Small intestine (tissue), 7 donors: ENCODE measurements around the gene RAB18. TPM values are rescaled to one million over a fixed set of nuclear protein-coding genes. Genes with fewer than 3 reads are reported as not detected.

ENCODE experiments used
- DNase-seq, 2 donors: peaks; one replicate each; pipeline versions ENCODE4 v3.0.0 to v3.0.0-alpha.2; 2013
- FAIRE-seq: peaks from 2 replicates; lab custom pipeline; 2012; peaks lifted over from hg19 to GRCh38; lab: Jason Lieb, UNC
- H3K27ac ChIP-seq, 3 donors: one replicate each; pipeline ENCODE4 v1.5.1; 2013; ENCODE audit warnings: low read length in 2 of 3, mild to moderate bottlenecking in 2 of 3, control low read depth in 1 of 3, inconsistent platforms in 1 of 3, low read depth in 1 of 3, moderate library complexity in 1 of 3
- H3K27me3 ChIP-seq, 3 donors: one replicate each; pipeline ENCODE4 v1.6.1; 2013; ENCODE audit warnings: low read length in 3 of 3, inconsistent platforms in 1 of 3; ENCODE audit not compliant: control insufficient read depth in 3 of 3, insufficient read depth in 3 of 3
- H3K36me3 ChIP-seq, 3 donors: one replicate each; pipeline ENCODE4 v1.6.1; 2013; ENCODE audit warnings: low read length in 3 of 3, inconsistent platforms in 1 of 3, low read depth in 1 of 3, mild to moderate bottlenecking in 1 of 3, moderate library complexity in 1 of 3; ENCODE audit not compliant: control insufficient read depth in 3 of 3, insufficient read depth in 2 of 3
- H3K4me1 ChIP-seq, 3 donors: one replicate each; pipeline ENCODE4 v1.6.1; 2013; ENCODE audit warnings: low read length in 2 of 3, inconsistent platforms in 1 of 3, low read depth in 1 of 3, mild to moderate bottlenecking in 1 of 3, moderate library complexity in 1 of 3; ENCODE audit not compliant: control insufficient read depth in 3 of 3, insufficient read depth in 2 of 3
- H3K4me3 ChIP-seq, 3 donors: one replicate each; pipeline ENCODE4 v1.5.1; 2013; ENCODE audit warnings: low read length in 3 of 3, control low read depth in 1 of 3, inconsistent platforms in 1 of 3, low read depth in 1 of 3, mild to moderate bottlenecking in 1 of 3, moderate library complexity in 1 of 3
- H3K9me3 ChIP-seq, 2 donors: one replicate each; pipeline ENCODE4 v1.6.1; 2013; ENCODE audit warnings: low read depth in 1 of 2, low read length in 1 of 2; ENCODE audit not compliant: control insufficient read depth in 2 of 2, insufficient read depth in 1 of 2
- WGBS, 3 donors: extraction: QIAGEN DNeasy Blood & Tissue Kit; methylation state at CpG; one replicate each; pipeline ENCODE4 v1.1.7; 2013; 5-methylcytosine and 5-hydroxymethylcytosine counted together
- polyA plus RNA-seq, 4 donors: library from polyadenylated mRNA; stranded (reverse) in 3 of 4; unstranded in 1 of 4; fragments of 200-250 nt in 3 of 4; fragments of 120-200 nt in 1 of 4; gene quantifications; one replicate each; pipeline versions ENCODE4 v1.2.1 to v1.2.3, GENCODE V29; 2013
- donor health status: healthy with polysubstance abuse.
- donor health status: control.
- donor health status: control.
- donor health status: Bipolar disorder and iron deficiency.
- donor health status: healthy.

RAB18 gene
- polyA plus RNA-seq, 4 donors = 28.4 to 66.4 (median 37.3) TPM

DNA sequence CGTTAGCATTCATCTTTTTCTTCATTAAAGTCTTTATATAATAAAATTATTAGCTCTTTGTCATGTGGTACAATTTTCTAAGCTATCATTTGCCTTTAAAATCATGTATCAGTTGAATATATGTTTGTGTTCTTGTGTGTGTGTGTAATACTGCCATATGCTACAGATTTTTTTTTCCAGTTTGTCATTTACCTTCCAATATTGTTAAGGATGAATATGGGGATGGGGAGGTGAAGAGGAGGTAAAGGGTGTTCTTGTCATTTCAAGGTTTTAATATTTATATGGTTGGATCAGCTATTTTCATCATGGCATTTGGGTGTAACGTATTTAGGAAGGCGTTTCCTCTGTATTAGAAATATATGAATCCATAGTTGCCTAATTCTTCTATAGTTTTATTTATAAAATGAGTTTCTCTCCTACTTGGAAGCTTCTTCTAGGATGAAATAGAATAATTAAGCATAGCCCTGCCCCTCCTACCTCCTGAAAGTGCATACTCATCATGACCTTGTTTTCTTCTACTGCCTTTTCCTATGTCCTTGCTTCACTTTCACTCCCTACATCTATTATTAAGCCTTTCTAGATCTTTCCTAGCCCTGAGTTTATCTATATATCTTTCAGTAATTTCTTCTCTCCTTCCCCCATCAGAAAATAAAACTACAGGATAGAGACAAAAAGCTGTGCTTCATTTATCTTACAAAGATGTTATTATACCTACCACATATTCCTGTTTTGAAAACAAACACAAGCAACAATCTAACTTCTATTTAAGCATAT, 25.1 kb downstream of the RAB18 start:
- Histone ChIP-seq H3K27ac (no peak overlapping the region), H3K36me3 (peaks cover 0 to 2% (median 2%) of the 10 kb centered on the region in 3 donors), H3K4me3 (no peak overlapping the region), H3K4me1 (peaks cover 0 to 3% (median 0%) of the 10 kb centered on the region in 3 donors), H3K27me3 (no peaks in the 10 kb centered on the region), H3K9me3 (no peaks in the 10 kb centered on the region)
- 92 to 98% (median 95%) methylated on average over 3 of the region's 3 CpGs for WGBS, 3 donors
- DNase-seq (no peak), FAIRE-seq (no peak)

DNA sequence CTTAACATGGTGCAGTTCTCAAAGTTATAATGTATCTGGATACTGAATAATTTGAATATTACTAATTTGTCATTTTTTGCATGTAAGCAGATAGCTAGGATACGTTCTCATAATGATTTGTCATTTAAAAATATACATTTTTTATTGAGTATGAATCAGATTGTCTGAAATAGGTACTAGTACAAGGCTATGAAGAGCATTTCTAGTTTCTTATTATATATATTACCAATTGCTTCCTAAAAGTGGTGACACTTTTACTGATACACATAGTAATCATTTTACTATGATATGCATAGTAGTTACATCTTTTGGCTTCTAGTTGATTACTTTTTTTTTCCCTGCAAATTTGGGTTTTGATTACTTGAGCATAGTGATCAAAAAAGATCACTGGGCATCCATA, 26.4 kb downstream of the RAB18 start:
- Histone ChIP-seq H3K4me1 (peaks cover 0 to 3% (median 0%) of the 10 kb centered on the region in 3 donors), H3K9me3 (no peaks in the 10 kb centered on the region), H3K27ac (no peak overlapping the region), H3K36me3 (peaks cover 0 to 9% (median 6%) of the 10 kb centered on the region in 3 donors), H3K27me3 (no peaks in the 10 kb centered on the region), H3K4me3 (no peak overlapping the region)
- FAIRE-seq (no peak), DNase-seq (no peak)
- 71 to 86% (median 82%) methylated on average over 1 of the region's 1 CpG for WGBS, 3 donors

DNA sequence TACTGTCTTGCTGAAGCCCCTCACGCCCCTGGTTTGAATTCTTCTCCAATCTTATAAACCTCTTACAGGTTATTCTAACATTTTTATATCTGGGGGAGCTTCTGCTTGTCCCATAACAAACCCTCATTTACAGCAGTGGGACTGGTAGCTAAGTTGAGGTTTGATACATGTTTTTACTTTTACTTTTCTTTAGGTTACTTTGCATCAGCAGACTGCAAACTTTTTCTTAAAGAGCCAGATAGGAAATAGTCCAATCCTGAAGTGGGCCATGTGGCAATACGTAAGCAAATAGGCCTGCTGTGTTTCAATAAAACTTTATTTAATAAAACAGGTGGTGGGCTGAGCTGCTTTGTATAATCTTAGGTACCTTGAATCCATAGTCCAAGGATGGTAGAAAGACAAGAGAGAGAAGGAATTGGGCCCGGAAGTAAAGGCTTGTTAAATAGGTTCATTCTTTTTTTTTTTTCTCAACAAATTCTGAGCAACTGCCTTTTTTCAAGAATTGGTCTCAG, 27.3 kb downstream of the RAB18 start:
- no peaks in the 10 kb centered on the region for H3K4me1 ChIP-seq
- FAIRE-seq (no peak), DNase-seq (no peak)
- H3K27ac ChIP-seq = no peak overlapping the region
- H3K9me3 ChIP-seq = no peaks in the 10 kb centered on the region
- 93 to 97% (median 95%) methylated on average over 3 of the region's 3 CpGs for WGBS, 3 donors
- H3K4me3 ChIP-seq = no peak overlapping the region
- no peaks in the 10 kb centered on the region for H3K27me3 ChIP-seq
- H3K36me3 ChIP-seq = peaks cover 0 to 12% (median 10%) of the 10 kb centered on the region in 3 donors

DNA sequence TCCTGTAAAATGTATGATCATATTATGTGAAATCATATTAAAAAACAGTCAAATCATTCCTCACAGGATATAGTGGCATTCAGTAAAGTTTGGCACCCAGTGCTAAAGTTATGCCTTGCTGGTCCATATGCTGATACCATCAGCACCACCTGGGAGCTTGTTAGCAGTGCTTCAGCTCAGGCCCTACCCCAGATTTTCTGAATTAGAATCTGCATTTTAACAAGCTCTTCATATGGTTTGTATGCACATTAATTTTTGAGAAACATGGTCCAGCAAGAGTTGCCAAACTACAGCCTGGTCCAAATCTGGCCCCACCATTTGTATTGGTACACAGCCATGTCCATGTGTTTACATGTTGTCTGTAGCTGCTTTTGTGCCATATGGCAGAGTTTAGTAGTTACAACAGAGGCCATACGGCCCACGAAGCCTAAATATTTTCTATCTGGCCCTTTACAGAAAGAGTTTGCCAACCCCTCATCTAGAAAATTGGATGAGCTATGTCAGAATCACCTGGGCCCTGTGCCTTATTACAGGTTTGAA, 30.1 kb downstream of the RAB18 start:
- Histone ChIP-seq H3K36me3 (peaks cover 0 to 13% (median 13%) of the 10 kb centered on the region in 3 donors), H3K4me3 (no peak overlapping the region), H3K4me1 (no peaks in the 10 kb centered on the region), H3K27me3 (no peaks in the 10 kb centered on the region), H3K9me3 (no peaks in the 10 kb centered on the region), H3K27ac (no peak overlapping the region)
- 80 to 96% (median 93%) methylated on average over 2 of the region's 2 CpGs for WGBS, 3 donors
- FAIRE-seq (no peak), DNase-seq (no peak)

DNA sequence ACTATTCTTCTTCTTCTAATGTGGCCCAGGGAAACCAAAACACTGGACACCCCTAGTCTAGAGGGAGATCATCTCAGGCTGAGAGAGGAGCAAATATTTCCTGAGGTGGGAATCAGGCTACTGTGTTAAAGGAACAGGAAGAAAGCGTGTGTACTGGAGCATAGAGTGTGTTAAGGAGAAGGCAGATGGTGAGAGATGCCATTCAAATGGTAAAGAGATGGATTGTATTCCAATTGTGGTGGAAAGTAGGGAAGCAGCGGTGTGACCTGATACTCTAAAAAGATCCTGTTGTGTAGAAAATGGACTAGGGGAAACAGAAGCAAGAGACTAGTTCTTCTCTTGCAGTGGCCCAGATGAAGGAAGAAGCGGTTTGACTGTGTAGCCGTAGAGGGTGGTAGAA, 31.2 kb downstream of the RAB18 start:
- 96 to 100% (median 99%) methylated on average over 4 of the region's 4 CpGs for WGBS, 3 donors
- FAIRE-seq = no peak

DNA sequence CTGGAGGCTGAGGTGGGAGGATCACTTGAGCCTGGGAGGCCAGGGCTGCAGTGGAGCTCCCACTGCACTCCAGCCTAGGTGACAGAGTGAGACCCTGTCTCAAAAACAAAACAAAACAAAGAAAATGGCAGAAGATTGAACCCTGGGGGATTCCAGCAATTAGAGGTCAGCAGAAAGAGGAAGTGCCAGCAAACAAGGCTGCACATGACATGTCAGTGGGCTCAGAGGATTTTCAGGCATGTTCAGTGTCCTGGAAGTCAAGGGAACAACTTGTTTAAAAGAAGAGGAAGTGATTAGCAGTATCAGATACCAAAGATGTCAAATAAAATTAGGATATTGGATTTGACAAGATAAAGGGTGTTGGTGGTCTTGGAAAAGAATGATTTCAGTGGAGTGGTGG, 32.3 kb downstream of the RAB18 start:
- Histone ChIP-seq H3K9me3 (no peaks in the 10 kb centered on the region), H3K36me3 (peaks cover 0 to 15% (median 13%) of the 10 kb centered on the region in 3 donors), H3K27me3 (no peaks in the 10 kb centered on the region), H3K4me1 (no peaks in the 10 kb centered on the region), H3K27ac (no peak overlapping the region), H3K4me3 (no peak overlapping the region)
- FAIRE-seq = no peak
- no peak for DNase-seq

More for the DNA sequence above, 31.2 kb downstream of the RAB18 start:
- Histone ChIP-seq H3K9me3 (no peaks in the 10 kb centered on the region), H3K4me3 (no peak overlapping the region), H3K36me3 (peaks cover 0 to 13% (median 13%) of the 10 kb centered on the region in 3 donors), H3K4me1 (no peaks in the 10 kb centered on the region), H3K27me3 (no peaks in the 10 kb centered on the region), H3K27ac (no peak overlapping the region)
- no peak for DNase-seq

DNA sequence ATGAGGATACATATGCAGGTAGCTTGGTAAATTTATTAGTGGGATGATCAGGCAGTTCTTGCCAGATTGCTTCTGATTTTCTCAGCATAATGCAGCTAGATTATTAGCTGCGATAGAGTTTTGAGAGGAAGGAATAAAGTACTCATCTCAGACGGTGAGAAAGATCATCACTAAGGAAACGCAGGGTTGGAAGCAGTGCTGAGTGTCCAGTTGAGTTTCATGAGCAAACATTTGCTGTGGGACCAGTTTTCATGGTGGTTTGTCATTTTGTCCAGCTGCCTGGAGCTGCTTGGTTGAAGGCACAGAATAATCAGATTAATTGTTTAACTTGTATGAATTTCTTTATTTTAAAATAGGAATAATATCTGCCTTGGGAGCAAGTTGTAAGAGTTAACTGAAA, 33.1 kb downstream of the RAB18 start:
- no peak for DNase-seq
- WGBS, 3 donors = 74 to 83% (median 79%) methylated on average over 3 of the region's 3 CpGs
- H3K4me1 ChIP-seq = no peaks in the 10 kb centered on the region
- no peaks in the 10 kb centered on the region for H3K27me3 ChIP-seq
- peaks cover 0 to 18% (median 13%) of the 10 kb centered on the region in 3 donors for H3K36me3 ChIP-seq
- H3K27ac ChIP-seq = no peak overlapping the region
- no peak overlapping the region for H3K4me3 ChIP-seq
- H3K9me3 ChIP-seq = no peaks in the 10 kb centered on the region
- FAIRE-seq = no peak

DNA sequence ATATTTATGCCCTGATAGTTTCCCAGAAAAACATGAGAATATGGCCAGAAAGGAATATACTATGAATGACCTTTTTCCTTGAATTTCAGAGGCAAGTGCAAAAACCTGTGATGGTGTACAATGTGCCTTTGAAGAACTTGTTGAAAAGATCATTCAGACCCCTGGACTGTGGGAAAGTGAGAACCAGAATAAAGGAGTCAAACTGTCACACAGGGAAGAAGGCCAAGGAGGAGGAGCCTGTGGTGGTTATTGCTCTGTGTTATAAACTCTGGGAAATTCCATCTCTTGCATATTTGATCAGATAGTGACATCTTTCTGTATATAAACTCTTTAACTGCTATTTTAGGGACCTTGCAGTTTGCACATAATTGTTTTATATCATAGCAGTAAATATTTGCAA, 33.7 kb downstream of the RAB18 start:
- FAIRE-seq (no peak), DNase-seq (no peak)
- Histone ChIP-seq H3K36me3 (peaks cover 2 to 18% (median 16%) of the 10 kb centered on the region in 3 donors), H3K4me3 (no peak overlapping the region), H3K9me3 (no peaks in the 10 kb centered on the region), H3K27me3 (no peaks in the 10 kb centered on the region), H3K27ac (no peak overlapping the region), H3K4me1 (no peaks in the 10 kb centered on the region)
